Suppressor macrophage (primary cell): ENCODE data around the gene PITPNB.

Experiments used
- DNase-seq, 4 experiments: peaks; one replicate each; pipeline ENCODE4 v3.0.0-alpha.2; 2020 to 2022
- total RNA-seq, 17 experiments: gene quantifications; one replicate each; lab custom pipeline; 2026; ENCODE audit warnings: mixed read lengths in 6 of 17, inconsistent platforms in 3 of 17; lab: John Stamatoyannopoulos, UW

PITPNB gene
- 15.4 to 88.8 (median 34.9) reads per million in 17 experiments for total RNA-seq

DNA sequence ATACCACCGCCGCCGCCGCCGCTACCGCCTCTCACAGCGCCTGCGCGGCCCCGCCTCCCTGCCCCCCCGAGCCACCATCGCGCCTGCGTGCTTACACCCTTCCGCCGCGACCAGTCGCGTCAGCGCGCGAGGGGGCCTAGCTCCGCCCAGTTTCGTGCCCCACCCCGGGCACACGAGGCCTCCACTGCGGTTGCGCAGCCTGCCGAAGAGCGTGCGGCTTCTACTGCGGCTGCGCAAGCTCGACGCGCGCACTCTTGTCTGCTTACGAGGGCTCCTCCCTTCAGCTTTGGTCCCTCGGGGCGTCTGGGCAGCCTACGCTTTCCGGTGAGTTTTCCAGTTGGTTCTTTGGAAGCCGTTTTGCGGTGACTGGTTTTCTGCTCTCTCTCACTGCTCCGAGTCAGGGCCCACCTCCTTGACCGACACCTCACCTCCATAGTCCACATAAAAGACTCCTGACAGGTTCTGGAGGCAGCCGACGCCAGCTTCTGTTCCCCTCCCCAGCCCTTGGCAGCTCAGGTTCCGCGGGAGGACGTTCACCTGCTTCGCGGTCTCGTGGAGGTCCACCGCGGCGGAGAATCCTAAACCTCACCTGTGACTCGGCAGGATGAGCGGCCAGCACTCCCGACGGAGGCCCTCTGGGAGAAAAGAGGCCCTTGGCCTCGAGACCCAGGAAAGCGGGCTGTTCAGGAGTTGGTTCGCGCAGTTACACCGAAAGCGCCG lies at the start of gene PITPNB:
PITPNB (minus strand) TSS at position 35 of the 720 bp plus-strand sequence. CDS start 65 bp downstream, outside the sequence.
- DNase-seq = peak; percentile 99 to 100 (median 100)

DNA sequence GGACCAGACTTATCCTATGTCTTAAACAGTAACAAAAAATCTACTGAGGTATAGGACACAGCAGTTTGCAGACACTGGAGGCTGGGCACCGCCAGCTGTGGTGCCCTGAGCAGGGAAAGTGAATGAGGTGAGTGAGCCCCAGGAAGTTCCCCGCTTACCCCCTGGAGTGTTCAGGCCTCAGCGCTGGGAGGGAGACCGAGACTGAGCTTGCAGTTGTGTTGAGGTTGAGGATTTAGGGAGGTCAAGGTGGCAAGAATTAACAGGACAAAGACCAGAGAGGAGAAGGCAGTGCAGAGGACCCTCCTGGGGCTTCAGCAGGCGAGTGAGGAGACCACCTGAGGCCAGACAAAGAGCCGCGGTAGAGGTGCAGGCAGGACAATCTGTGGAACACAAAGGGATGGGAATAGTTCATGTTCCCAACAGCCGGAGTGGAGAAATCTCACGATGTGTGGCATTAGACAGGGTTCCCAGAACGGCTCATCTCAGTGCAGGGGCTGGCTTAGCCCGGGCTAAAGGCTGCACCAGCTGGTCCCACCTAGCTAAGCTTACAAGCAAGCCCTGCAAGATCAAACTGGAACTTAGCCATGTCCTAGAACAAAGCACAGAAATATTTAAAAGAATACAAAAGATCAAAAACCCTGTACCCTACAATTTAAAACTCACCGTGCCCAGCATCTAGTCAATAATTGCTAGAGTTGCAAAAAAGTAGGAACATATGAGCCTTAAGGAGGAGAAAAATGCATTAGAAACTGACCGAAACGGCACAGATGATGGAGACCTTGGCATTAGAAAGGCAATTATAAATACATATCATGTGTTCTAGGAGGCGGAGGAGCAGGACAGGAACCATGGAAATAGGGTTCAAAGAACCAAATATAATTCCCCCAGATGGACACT lies 47.4 kb upstream of the PITPNB start:
- no peak for DNase-seq

DNA sequence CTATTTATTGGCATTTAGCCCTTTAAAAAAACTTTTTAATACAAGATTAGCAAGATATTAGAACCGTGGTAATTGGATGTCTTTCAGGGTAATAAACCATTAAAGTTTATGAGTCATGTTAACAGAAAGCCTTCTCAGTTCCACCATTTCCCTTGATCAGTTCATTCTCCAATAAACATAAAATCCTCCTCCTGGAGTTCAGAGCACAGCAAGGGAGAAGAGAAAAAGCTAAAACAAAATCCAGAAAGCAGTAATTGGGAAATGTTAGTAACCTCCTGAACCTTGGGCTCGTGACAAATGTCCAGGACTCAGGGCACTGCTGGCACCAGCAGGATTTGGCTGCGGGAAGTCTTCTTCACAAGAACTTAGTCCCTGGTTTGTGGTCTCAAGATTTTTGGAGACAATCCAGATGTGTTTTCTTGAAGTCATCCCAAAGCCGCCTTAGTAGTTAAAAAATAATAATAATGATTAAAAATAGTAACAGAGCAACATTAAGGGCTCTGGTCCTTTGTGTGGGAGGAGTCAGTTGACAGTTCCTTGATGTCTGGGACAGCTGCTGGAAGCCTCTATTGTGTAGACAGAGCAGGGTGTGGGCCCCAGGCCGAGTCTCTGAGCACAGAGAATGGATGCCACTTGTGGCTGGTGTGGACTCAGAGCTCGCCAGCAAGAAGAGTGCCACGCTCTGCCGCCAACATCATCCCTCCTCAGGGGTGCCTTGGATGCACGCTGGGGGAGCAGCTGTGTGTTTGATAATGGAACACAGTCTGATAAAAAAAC lies 43.4 kb upstream of the PITPNB start:
- DNase-seq = no peak

DNA sequence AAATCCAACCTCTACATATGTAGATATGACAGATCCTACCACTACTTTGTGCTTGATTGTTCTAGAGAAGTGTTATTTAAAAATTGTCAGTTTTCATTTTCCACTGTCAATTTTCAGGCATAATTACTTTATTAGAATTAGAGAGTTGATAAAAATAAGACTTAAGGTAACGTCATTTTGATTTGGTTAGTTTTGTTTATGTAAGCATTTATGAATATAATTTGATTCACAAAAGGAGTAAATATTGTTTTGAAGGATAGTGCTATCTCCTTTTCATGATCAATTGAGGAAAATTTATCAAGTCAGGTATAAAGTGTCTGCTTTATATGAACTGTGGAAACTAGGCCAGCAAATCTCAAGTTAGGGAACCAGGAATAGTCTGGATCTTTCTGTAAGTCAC lies 42.6 kb upstream of the PITPNB start:
- DNase-seq = no peak

DNA sequence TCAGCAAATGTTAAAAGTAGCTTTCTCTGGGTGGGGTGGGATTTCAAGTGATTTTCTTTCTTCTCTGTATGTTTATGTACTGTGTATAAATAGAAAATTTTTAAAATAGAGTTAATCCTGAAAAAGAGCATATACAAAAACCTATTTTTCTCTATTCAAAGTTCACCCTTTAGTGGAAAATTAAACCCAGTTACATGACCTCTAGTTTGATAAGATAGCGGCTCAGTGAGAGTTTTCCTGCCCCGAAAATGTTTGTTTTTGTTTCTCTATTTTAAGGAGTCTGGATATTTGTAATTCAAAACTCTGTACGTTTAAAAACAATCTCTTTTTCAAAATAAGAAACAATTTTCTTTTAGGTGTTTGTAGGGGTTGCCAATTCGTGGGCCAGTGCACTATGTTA lies 42.1 kb upstream of the PITPNB start:
- no peak for DNase-seq

DNA sequence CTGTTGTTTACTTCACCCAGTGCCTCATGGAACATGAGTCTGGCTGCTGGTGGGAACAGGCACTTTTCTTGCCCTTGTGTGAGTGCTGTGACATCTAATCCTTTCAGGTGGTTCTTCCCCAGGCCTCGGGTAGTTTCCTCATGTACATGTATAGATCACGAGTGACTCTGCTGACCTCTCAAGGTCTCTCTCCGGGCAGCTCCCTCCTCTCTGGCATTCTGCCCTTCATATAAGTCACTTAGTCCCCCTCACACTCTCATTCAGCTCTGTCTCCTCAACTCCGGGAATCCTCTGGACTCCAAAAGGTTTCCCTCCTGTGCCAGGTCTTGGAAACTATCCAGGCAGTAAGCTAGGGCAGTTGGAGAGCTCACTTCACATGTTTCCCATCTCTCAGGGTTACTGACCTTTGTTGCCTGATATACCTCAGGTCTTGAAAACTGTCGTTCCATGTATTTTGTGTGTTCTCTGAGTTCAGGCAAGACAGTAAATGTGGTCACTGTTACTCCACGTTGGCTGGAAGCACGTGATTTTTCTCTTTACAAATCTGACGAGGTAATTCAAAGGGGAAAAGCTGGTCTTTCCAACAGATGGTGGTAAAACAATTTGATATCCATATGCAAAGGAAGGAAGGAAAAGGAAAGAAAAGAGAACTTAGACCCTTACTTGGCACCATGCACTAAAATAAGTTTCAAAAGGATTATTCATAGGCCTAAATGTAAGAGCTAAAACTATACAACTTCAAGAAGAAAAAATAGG lies 40.5 kb upstream of the PITPNB start:
- no peak for DNase-seq

DNA sequence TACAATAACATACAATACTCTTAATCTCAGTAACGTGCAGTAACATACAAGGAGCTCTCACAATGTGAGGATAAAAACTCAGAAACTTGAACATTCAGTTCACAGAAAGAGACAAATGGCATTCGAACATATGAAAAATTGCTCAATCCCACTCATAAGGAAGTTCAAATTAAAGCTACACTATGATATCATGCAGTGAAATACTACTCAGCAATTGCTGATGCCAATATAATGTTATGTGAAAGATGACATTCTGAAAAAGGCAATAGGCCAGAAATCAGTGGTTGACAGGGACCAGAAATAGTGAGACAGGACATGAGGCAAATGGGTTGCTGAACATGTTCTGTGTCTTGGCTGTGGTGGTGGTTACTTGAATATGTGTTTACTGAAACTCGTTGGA lies 33.7 kb upstream of the PITPNB start:
- peak; percentile 11 to 83 (median 60) for DNase-seq

DNA sequence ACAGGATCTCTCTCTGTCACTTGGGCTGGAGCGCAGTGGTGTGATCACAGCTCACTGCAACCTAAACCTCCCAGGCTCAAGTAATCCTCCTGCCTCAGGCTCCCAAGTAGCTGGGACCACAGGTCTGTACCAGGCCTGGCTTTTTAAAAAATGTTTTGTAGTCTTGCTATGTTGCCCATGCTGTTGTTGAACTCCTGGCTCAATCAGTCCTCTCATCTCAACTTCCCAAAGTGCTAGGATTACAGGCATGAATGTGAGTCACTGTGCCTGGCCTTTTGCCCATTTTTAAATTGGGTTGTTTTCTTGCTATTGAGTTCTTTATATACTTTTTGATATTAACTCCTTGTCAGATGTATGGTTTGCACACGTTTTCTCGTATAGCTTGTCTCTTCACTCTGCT lies 33.0 kb upstream of the PITPNB start:
- peak; percentile 58 to 71 (median 64) for DNase-seq

DNA sequence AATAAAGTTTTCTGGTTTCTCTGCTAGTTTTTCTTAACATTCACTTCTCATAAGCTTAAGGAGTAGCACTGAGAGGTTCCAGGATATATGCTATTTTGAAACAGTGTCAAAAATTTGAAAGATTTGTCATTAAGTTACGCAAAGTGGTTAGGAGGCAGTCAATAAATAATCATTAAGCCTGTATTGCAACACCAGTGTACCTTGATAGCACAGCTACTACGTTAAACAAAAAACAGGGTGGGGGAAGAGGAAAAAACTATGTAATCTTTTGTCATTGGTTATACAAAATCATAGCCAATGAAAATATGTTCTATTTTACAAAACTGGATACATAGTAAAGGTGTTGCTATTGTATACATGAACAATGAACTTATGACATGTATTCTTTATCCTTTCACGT lies 30.4 kb upstream of the PITPNB start:
- no peak for DNase-seq

DNA sequence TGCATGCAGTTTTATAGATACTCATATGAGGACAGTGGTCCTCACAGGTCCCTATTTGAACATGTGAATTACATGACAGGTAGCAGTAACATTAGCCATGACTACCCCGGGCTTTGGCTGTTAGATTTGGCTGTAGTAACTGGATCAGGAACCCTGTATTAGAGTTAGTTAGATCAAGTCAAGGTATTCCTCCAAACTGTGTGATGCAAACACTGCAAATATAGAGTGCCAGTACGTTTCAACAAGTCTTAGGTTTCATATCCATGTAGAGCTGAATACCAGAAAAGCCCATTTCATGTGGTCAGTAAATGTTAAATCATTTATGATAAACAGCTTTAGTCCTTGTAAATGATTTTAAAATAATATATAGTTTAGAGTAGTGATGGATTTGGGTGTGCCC lies 29.5 kb upstream of the PITPNB start:
- DNase-seq = no peak

DNA sequence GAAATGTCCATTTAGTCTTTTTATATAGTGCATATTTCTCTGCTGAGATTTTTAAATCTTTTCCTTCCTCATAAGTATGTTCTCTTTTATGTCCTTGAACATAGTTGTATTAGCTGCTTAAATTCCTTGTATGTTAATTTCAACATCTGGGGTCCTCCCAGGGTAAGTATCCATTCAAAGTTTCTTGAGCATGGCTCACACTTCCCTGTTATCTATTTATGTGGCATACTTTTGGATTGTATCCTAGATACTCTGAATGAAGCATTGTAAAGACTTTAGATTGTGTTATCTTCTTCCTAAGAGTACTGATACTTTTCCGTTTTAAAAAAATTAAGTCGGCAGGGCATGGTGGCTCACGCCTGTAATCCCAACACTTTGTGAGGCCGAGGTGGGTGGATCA lies 28.4 kb upstream of the PITPNB start:
- no peak for DNase-seq

DNA sequence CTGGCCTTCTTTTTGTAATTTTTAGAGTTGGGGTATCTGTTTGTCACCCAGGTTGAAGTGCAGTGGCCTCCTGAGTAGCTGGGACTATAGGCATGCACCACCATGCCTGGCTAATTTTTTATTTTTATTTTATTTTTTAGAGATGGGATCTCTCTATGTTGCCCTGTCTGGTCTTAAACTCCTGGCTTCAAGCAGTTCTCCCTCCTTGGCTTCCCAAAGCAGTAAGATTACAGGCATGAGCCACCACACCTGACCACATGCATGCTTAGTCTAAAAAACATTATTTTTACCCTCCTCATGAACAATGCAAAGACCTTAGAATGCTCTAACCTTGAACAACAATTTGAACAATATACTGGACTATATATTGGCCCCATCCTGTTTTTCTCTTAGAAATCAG lies 22.1 kb upstream of the PITPNB start:
- DNase-seq = no peak

DNA sequence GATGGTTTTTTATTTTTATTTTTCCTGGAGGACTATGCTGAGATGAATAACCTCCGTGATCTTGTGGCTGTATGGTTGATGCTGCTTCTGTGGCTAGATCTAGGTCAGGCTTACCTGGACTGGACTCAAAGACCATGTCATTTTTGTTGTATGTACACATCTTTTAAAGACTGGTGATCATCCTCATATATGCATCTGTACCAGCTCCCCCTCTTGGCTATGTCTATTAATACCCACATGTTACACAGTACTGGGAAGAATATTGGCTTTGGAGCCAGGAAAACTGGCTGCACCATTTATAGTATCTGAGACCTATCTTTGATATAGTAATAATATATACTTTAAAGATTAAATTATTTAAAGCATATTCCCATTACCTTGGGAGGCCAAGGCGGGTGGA lies 18.4 kb upstream of the PITPNB start:
- DNase-seq = no peak

DNA sequence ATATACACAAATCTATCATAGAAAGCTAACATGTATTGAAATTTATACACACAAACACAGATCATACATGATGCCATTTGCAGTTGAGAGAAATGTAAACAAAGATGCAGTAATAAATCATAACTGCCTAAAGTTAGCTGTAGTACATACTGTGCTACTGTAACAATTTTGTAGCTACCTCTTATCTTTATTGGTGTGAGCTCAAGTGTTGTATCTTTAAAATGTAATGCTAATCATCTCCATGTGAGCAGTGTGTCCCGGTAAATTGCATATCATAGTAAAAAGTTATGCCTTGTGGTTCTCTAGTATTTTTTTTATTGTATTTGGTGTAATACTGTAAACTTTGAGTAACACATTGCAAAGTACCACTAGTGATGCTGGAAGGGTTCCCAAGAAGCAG lies 16.8 kb upstream of the PITPNB start:
- DNase-seq = no peak

DNA sequence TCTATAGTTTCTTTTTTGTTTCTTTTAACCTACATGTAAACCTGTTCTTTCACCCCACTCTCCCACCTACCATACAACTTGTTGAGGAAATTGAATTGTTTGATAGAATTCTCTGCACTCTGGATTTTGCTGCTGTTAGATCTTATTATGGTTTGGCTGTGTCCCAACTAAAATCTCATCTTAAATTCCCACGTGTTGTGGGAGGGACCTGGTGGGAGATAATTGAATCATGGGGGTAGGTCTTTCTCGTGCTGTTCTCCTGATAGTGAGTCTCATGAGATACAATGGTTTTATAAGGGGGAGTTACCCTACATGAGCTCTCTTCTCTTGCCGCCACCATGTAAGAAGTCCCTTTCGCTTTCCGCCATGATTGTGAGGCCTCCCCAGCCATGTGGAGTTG lies 15.0 kb upstream of the PITPNB start:
- DNase-seq = no peak

DNA sequence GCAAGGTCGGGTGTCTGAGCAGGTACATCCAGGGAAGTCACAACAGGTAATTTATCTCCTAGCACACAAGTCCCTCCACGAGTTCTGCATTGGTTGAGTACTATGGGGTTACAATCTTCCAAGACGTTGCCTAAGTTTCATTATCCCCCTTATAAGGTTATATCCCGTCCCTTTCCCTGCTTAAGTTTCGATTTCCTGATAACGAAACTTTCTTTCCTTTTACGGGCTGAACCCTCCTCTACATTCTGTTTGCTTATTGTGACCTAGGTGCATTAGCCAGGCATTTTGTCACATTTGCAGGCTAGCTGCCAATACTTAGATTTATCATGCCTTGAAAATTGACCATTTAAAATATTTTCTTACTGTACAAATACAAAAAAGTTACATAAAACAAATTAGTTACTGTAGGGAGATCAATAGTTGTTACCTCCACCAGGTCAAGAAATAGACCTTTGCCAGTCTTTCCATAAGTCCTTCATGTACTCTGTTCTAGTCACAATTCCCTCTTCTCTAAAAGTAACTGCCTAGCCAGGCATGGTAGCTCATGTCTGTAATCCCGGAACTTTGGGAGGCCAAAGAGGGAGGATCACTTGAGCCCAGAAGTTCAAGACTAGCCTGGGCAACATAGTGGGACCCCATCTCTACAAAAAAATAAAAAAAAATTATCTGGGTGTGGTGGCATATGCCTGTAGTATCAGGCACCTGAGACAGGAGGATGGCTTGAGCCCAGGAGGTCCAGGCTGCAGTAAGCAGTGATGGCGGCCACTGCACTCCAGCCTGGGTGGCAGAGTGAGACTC lies 14.3 kb upstream of the PITPNB start:
- no peak for DNase-seq

DNA sequence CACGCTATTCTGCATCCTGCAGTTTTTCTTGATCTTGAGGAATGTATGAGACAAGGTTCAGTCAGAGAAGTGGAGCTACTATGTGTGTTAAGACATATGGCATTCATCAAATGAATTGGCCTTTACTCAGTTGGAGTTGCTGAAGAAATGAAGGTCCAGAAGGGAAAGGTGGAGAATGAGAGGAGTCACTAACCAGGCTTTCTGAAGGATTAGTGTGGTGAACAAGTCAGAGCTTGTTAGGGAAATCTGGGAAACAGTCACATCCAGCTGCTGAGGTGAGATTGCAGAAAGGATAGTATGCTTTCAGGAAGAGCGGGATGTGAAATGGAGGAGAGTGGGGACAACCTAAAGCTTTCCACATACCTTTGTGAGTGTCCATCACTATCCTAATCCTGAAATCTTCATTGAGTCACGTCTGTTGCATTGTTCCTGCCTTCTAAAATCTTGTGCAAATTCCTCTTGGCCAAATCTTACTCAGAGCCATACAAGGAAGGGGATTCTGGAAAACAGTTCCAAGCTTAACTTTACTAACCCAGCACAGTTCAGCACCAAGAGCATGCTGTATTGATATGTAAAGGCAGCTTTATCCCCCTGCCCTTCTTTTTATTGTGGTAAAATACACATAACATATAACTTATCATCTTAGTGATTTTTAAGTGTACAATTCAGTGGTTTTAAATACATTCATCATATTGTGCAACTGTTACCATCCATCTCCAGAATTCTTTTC lies 11.4 kb upstream of the PITPNB start:
- no peak for DNase-seq

DNA sequence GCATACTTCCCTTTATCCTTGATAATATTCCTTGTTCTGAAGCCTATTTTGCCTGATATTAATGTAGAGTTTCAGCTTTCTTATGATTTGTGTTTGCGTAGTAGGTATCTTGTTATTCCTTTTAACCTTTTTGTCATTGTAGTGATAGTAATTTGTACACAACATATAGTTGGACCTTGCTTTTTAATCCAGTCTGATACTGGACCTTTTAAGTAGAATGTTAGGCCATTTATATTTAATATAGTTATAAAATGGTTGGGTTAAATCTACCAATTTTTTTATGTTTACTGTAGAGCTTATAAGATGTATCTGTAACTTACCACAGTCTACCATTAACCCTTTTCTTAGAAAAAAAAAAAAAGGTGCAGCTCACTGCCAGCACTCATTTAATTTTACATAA lies 8.6 kb upstream of the PITPNB start:
- DNase-seq = no peak

DNA sequence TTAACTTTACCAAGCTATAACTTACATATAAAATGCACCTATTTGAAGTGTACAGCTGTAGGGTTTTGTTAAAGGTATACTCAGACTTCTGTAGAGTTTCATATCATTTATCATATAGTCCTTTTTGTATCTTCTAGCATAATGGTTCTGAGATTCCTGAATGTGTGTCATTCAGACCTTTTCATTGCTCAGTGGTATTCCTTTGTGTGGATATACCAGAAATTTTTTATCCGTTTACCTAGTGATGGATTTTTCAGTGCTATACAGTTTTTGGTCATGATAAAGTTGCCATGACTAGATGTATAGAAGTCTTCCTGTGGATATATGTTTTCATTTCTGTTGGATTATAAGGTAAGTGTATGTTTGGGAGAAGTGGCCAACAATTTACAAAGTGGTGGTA lies 6.3 kb upstream of the PITPNB start:
- DNase-seq = no peak

DNA sequence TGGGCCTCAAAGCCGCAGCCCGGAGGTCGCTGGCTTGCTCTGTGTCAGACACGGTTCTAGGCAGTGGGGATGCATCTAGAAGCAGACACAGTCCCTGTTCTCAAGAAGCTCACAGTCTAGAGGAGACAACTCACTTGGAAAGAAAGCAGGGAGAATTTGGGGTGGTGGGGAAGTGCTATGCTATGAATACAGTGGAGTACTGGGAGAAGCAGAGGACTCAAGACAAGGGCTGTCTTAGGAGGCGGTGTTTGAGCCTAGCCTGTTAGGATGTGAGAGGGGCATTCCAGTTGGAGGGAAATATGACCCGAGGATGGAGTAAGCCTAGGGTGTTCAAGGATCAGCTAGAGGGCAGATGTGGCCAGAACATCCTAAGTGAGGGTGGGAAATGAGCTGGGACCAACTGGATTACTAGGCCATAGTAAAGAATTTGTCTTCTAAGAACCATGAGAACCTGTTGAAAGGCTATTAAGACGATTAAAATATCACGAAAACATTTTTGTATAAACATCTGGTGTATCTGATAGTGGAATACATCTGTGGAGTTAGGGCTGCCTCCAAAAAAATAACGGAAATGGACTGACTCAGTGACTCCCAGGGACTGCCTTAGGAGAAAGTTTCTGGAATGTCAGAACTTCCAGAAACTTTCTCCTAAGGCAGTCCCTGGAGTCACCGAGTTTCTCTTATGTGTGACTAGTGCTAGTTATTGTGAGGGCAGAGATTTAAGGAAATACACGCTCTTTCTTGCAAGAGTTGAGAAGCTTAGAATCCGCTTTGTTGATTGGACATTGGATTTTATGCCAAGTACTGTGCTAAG lies 1.1 kb upstream of the PITPNB start:
- peak in 3 of 4 experiments; percentile 25 to 43 (median 33) for DNase-seq
